DOHH2 (cell line): ENCODE results near the gene CD72.
"Not testable (repeated sequence)": the region's sequence is repeated elsewhere in the genome, so short reads cannot be mapped to it uniquely, and the experiment has no call there.

Source experiments
- H3F3A ChIP-seq: fragments of 200-600 bp; sonication (generic), shearing (Covaris generic); 2 replicates; pipeline ENCODE4 v1.6.0; 2016; ENCODE audit warnings: antibody characterized with exemption, mild to moderate bottlenecking; ENCODE audit not compliant: control insufficient read depth, insufficient read depth
- H3K27ac ChIP-seq: fragments of 200-600 bp; sonication (generic); 2 replicates; pipeline ENCODE4 v1.5.1; 2014; ENCODE audit warnings: low read depth, mild to moderate bottlenecking, low read length, moderate library complexity
- H3K27me3 ChIP-seq: fragments of 200-600 bp; sonication (generic); 2 replicates; pipeline ENCODE4 v1.6.1; 2014; ENCODE audit warnings: mild to moderate bottlenecking, low read length, mixed read lengths; ENCODE audit not compliant: control insufficient read depth
- H3K36me3 ChIP-seq: fragments of 200-600 bp; sonication (generic); 2 replicates; pipeline ENCODE4 v1.6.1; 2014; ENCODE audit warnings: mild to moderate bottlenecking, low read length, moderate library complexity, mixed read lengths; ENCODE audit not compliant: control insufficient read depth
- H3K4me1 ChIP-seq: fragments of 200-600 bp; sonication (generic); 2 replicates; pipeline ENCODE4 v1.6.1; 2014; ENCODE audit warnings: mild to moderate bottlenecking, low read length, mixed read lengths; ENCODE audit not compliant: control insufficient read depth
- H3K4me2 ChIP-seq: fragments of 200-600 bp; sonication (generic); 2 replicates; pipeline ENCODE4 v1.6.0; 2014; ENCODE audit warnings: mild to moderate bottlenecking, low read length, moderate library complexity
- H3K4me3 ChIP-seq: fragments of 200-600 bp; sonication (generic); 2 replicates; pipeline ENCODE4 v1.5.1; 2014; ENCODE audit warnings: mild to moderate bottlenecking, low read length, mixed read lengths
- H3K79me2 ChIP-seq: fragments of 200-600 bp; sonication (generic); 2 replicates; pipeline ENCODE4 v1.6.1; 2014; ENCODE audit warnings: mild to moderate bottlenecking, low read length, mixed read lengths; ENCODE audit not compliant: control insufficient read depth
- H3K9me2 ChIP-seq: fragments of 200-600 bp; sonication (generic); replicated peaks from 2 replicates; pipeline ENCODE4 v1.6.1; 2014; ENCODE audit warnings: mild to moderate bottlenecking, low read length, mixed read lengths; ENCODE audit not compliant: control insufficient read depth
- H3K9me3 ChIP-seq: fragments of 200-600 bp; sonication (generic); 2 replicates; pipeline ENCODE4 v1.6.1; 2014; ENCODE audit warnings: antibody characterized with exemption, low read length, mixed read lengths; ENCODE audit not compliant: control insufficient read depth, insufficient read depth
- H4K20me1 ChIP-seq: fragments of 200-600 bp; sonication (generic); 2 replicates; pipeline ENCODE4 v1.6.0; 2014; ENCODE audit warnings: low read depth, mild to moderate bottlenecking, antibody characterized with exemption, low read length, moderate library complexity; ENCODE audit not compliant: control insufficient read depth, insufficient read depth
- EZH2phosphoT487 ChIP-seq: fragments of 200-600 bp; sonication (generic); IDR thresholded peaks from 2 replicates; pipeline ENCODE4 v1.6.1; 2017; ENCODE audit warnings: borderline replicate concordance, mild to moderate bottlenecking, antibody characterized with exemption, low read length, moderate library complexity, mixed read lengths
- TF ChIP-seq, protein P1 (sequence below): fragments of 200-600 bp; sonication (generic); IDR thresholded peaks from one replicate; pipeline ENCODE4 v1.5.1; 2014; ENCODE audit warnings: antibody characterized with exemption, mild to moderate bottlenecking, low read depth, low read length; ENCODE audit not compliant: poor library complexity, severe bottlenecking

CD72 gene

DNA sequence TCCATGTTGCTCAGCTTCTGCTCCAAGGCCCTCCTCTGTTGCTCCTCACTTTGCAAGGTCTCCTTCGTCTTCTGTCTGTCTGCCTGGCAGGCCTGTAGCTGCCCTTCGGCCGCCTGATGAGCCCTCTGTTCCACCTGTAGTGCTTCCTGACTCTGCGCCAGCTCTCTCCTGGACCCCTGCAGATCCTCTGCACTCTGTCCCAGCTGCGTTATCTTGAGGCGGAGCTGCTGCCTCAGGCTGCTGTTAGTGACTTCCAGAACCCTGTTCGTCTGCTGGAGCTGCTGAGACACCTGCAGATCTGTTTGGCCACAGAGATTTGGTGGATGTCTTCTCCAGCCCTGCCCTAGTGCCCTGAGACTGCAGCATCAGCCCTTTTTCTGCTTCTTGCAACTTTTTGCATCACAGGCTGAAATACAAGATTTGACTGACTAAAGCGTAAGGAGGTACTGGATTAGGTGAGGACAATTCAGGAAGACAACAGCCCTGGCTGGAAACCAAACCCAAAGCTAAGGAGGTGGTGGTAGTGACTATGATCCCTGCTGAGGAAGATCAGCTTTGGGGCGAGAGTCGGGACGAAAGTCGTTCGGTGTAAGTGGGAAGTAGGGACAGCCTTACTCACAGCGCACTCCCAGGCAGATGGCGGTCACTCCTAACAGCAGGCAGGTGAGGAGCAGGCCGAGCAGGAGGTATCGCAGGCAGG is 2.1 kb downstream of the CD72 start:
- Histone ChIP-seq H3K27ac (no peak overlapping the region), H3K36me3 (0 out of 2 replicates have a peak, but pooled peaks cover 5% of the 10 kb centered on the region), H3K79me2 (no peaks in the 10 kb centered on the region), H3K4me2 (peak overlapping the region; percentile 99), H3F3A (peaks cover 28% of the 10 kb centered on the region), H3K9me2 (no peaks in the 10 kb centered on the region), H4K20me1 (no peaks in the 10 kb centered on the region), H3K27me3 (no peaks in the 10 kb centered on the region), H3K4me3 (peak overlapping the region; percentile 72; the same call in 1 of the 2 replicates), H3K4me1 (peaks cover 56% of the 10 kb centered on the region), H3K9me3 (no peaks in the 10 kb centered on the region)
- TF ChIP-seq, protein P1, sequence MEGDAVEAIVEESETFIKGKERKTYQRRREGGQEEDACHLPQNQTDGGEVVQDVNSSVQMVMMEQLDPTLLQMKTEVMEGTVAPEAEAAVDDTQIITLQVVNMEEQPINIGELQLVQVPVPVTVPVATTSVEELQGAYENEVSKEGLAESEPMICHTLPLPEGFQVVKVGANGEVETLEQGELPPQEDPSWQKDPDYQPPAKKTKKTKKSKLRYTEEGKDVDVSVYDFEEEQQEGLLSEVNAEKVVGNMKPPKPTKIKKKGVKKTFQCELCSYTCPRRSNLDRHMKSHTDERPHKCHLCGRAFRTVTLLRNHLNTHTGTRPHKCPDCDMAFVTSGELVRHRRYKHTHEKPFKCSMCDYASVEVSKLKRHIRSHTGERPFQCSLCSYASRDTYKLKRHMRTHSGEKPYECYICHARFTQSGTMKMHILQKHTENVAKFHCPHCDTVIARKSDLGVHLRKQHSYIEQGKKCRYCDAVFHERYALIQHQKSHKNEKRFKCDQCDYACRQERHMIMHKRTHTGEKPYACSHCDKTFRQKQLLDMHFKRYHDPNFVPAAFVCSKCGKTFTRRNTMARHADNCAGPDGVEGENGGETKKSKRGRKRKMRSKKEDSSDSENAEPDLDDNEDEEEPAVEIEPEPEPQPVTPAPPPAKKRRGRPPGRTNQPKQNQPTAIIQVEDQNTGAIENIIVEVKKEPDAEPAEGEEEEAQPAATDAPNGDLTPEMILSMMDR: no peak
- no peak for TF ChIP-seq EZH2phosphoT487

DNA sequence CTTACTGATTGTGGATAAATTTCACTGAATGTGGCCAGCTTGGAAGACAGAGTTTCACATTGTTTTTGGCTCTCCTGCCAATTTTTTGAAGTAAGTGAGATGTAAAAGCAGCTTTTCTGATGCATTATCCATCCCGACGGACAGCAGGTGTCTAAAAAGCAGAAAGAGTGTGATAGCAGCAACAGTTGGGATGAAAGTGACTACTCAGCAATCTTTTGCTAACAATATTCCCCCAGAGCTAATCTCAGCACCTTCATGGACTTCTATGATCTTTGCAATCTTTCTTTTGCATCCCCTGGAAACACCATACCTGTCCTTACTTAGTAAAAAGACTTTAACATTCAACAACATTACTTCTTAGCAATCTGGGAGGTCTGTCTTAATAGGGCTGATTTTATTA is 5.4 kb downstream of the CD72 start:
- no peak overlapping the region for H3K4me2 ChIP-seq
- no peaks in the 10 kb centered on the region for H3K9me2 ChIP-seq
- H4K20me1 ChIP-seq: no peaks in the 10 kb centered on the region
- H3F3A ChIP-seq: peaks cover 8% of the 10 kb centered on the region
- H3K27me3 ChIP-seq: no peaks in the 10 kb centered on the region
- H3K9me3 ChIP-seq: no peaks in the 10 kb centered on the region
- TF ChIP-seq, protein P1: no peak
- TF ChIP-seq EZH2phosphoT487: no peak
- peaks cover 28% of the 10 kb centered on the region for H3K36me3 ChIP-seq
- H3K4me3 ChIP-seq: no peak overlapping the region
- H3K27ac ChIP-seq: no peak overlapping the region
- H3K4me1 ChIP-seq: peaks cover 24% of the 10 kb centered on the region
- H3K79me2 ChIP-seq: no peaks in the 10 kb centered on the region

DNA sequence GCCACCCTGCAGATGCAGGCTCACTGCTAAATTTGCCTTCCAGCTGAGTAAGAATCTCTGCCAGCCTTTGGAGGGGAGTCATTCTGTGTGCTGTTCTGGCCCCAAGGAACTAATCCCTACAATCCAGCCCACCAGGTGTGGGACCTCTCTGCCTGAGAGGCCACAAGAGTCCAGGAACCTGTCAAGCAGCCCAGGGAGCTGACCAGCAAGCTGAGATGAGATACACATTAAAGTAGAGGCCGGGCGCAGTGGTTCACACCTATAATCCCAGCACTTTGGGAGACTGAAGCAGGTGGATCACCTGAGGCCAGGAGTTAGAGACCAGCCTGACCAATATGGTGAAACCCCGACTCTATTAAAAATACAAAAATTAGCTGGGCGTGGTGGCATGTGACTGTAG is 6.1 kb downstream of the CD72 start:
- not testable (repeated sequence) for H3K4me2 ChIP-seq, H3K9me2 ChIP-seq, H4K20me1 ChIP-seq, H3K27ac ChIP-seq, H3K9me3 ChIP-seq, H3K4me3 ChIP-seq, H3K27me3 ChIP-seq, H3F3A ChIP-seq, H3K79me2 ChIP-seq
- Histone ChIP-seq H3K36me3 (peaks cover 30% of the 10 kb centered on the region), H3K4me1 (peaks cover 16% of the 10 kb centered on the region)

DNA sequence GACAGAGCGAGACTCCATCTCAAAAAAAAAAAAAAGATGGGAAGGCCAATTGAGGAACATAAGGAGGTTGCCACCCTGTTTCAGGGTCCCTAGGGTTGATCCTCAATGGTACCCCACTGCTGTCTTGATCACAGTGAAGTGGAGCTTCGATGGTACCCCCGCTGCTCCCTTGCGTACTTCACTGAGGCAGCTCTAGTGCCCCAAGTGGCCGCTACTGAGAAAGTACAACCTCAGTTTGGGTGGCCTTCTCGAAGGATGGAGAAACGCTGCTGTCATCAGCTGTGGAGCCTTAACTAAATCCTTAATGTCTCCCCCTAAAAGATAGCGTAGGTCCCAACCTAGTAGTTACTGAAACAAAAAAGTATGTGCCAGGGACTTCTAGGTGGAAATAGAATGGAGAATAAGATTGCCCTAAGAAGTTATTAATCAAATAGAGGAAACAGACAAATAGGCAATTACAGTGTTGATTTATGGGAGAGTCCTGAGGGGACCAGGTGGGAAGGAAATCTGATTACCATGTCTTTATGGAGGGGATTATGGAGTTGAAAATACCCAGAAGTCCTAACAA is 6.9 kb downstream of the CD72 start:
- no peaks in the 10 kb centered on the region for H3K9me2 ChIP-seq
- peaks cover 35% of the 10 kb centered on the region for H3K36me3 ChIP-seq
- no peaks in the 10 kb centered on the region for H3K27me3 ChIP-seq
- no peak overlapping the region for H3K4me3 ChIP-seq
- no peaks in the 10 kb centered on the region for H4K20me1 ChIP-seq
- H3K9me3 ChIP-seq: no peaks in the 10 kb centered on the region
- H3K79me2 ChIP-seq: peaks cover 7% of the 10 kb centered on the region
- no peak overlapping the region for H3K27ac ChIP-seq
- H3K4me1 ChIP-seq: peaks cover 16% of the 10 kb centered on the region
- H3K4me2 ChIP-seq: no peak overlapping the region
- peaks cover 4% of the 10 kb centered on the region for H3F3A ChIP-seq
- TF ChIP-seq, protein P1: peak; percentile 76
- TF ChIP-seq EZH2phosphoT487: no peak
